A673 (cell line): Measurements from ENCODE around the gene GTF3C1.

ENCODE experiments used
- EZH2 ChIP-seq: fragments of 200-600 bp; sonication (generic); IDR thresholded peaks from 2 replicates; pipeline ENCODE4 v1.6.1; 2017; ENCODE audit warnings: borderline replicate concordance, low read depth, mild to moderate bottlenecking, mixed read lengths, antibody characterized with exemption, low read length; ENCODE audit not compliant: poor library complexity, severe bottlenecking
- TF ChIP-seq, protein P1 (sequence below): fragments of 300-800, 200-600 bp; sonication (generic); conservative IDR thresholded peaks from 2 replicates; pipeline ENCODE4 v1.5.1; 2017; ENCODE audit warnings: low read depth, mild to moderate bottlenecking, antibody characterized with exemption, low read length, moderate library complexity, mixed read lengths

DNA sequence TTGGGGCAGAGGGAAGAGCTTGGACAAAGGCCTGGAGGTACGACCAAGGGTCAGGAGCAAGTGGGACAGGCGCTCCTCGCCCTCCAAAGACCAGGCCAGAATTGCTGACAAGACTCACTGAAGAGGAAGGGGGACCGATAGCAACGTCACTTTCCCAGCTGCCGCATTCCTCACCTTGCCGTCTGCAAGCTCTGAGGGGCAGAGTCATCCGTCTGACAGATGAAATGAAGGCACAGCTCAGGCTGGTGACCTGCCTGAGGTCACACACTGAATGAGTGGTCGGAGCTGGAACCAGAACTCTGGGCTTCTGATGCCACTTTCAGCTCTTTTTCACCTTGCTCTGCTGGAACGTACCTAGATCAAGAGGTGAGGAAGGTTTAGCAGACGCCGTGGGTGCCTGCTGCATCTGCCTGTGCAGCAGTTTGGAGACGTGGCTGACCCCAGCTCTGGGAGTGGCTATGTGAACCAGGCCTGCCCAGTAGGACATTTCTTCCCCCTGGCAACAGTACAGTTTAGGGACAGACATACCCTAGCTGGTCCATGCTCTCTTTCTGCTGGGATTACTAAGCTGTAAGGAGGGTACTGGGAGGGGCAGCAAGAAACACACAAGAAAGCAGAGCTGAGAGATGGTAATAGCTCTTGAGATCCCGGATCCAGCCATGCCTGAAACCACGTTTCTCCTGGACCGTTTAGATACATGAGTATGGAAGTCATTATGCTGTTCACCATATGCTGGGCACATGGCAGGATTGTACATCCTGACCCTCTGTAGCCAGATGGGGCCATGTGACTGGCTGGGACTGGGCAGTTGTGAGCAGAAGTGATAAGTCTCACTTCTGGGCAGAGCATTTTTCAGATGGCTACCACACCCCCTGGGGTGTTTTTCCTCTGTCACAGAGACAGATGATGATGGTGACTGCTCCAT lies 96.9 kb downstream of the GTF3C1 start:
- TF ChIP-seq, protein P1, sequence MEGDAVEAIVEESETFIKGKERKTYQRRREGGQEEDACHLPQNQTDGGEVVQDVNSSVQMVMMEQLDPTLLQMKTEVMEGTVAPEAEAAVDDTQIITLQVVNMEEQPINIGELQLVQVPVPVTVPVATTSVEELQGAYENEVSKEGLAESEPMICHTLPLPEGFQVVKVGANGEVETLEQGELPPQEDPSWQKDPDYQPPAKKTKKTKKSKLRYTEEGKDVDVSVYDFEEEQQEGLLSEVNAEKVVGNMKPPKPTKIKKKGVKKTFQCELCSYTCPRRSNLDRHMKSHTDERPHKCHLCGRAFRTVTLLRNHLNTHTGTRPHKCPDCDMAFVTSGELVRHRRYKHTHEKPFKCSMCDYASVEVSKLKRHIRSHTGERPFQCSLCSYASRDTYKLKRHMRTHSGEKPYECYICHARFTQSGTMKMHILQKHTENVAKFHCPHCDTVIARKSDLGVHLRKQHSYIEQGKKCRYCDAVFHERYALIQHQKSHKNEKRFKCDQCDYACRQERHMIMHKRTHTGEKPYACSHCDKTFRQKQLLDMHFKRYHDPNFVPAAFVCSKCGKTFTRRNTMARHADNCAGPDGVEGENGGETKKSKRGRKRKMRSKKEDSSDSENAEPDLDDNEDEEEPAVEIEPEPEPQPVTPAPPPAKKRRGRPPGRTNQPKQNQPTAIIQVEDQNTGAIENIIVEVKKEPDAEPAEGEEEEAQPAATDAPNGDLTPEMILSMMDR = no peak
- no peak for TF ChIP-seq EZH2
